Activated CD4-positive, alpha-beta memory T cell treated with anti-CD3 and anti-CD28 coated beads for 36 hours (primary cell): Measurements from ENCODE around the gene BAHD1. TPM values are rescaled to one million over a fixed set of nuclear protein-coding genes. Genes with fewer than 3 reads are reported as not detected.

Source experiments
- CTCF ChIA-PET: fragments of 350-600 bp; sonication (Branson Sonifier 250); formaldehyde crosslinking; loops from one replicate; lab custom pipeline; 2021; ENCODE audit warnings: antibody characterized with exemption, inconsistent platforms; lab: Charles Lee
- POLR2A ChIA-PET: fragments of 350-600 bp; sonication (Branson Sonifier 250); formaldehyde crosslinking; loops from one replicate; lab custom pipeline; 2021; ENCODE audit warnings: antibody characterized with exemption; lab: Charles Lee
- DNase-seq: peaks from one replicate; pipeline ENCODE4 v3.0.0-alpha.2; 2020
- H3K27ac Mint-ChIP-seq: one replicate; pipeline ENCODE4 v1.8.0; 2021; ENCODE audit warnings: mixed read lengths
- H3K27me3 Mint-ChIP-seq: one replicate; pipeline ENCODE4 v1.8.0; 2021; ENCODE audit warnings: mixed read lengths
- H3K36me3 Mint-ChIP-seq: one replicate; pipeline ENCODE4 v1.8.0; 2021; ENCODE audit warnings: mixed read lengths
- H3K4me1 Mint-ChIP-seq: one replicate; pipeline ENCODE4 v1.8.0; 2021; ENCODE audit warnings: low read depth, mixed read lengths
- H3K4me3 Mint-ChIP-seq: one replicate; pipeline ENCODE4 v1.8.0; 2021; ENCODE audit warnings: mild to moderate bottlenecking, mixed read lengths
- H3K9me3 Mint-ChIP-seq: one replicate; pipeline ENCODE4 v1.8.0; 2021; ENCODE audit warnings: mixed read lengths
- intact Hi-C: fragments of 100-400 bp; cut with micrococcal nuclease; formaldehyde crosslinking; loops from one replicate; pipeline ENCODE4 v1.15.1; 2023
- total RNA-seq, 2 experiments: library from RNA; stranded (reverse); gene quantifications; one replicate each; pipeline ENCODE4 v1.2.3, GENCODE V29; 2021

Gene BAHD1
- total RNA-seq, 2 experiments from 2014 or later: 18.8 to 19.5 TPM

GRCh38 chr15:40427188-40427587 is 13.6 kb upstream of the BAHD1 start:
- intact Hi-C loops: no loop called here
- Mint-ChIP-seq H3K36me3 (no peaks in the 10 kb centered on the region), H3K4me3 (no peak overlapping the region), H3K9me3 (no peaks in the 10 kb centered on the region), H3K4me1 (no peaks in the 10 kb centered on the region), H3K27ac (no peak overlapping the region), H3K27me3 (no peaks in the 10 kb centered on the region)
- ChIA-PET CTCF (interaction anchor here (8.8 kb wide), 1 partner anchor 86 kb away, joined by 216 read pairs; the partner anchor contains the start of gene CCDC9B), POLR2A (no interaction called here)
- no peak for DNase-seq

GRCh38 chr15:40428185-40428584 is 12.6 kb upstream of the BAHD1 start:
- CTCF ChIA-PET: interaction anchor here (1.2 kb wide), 1 partner anchor 60 kb away, joined by 3 read pairs; no protein-coding TSS in a partner anchor

GRCh38 chr15:40429068-40429710 is 11.6 kb upstream of the BAHD1 start:
- no peaks in the 10 kb centered on the region for H3K36me3 Mint-ChIP-seq

More at GRCh38 chr15:40428185-40428584, 12.6 kb upstream of the BAHD1 start:
- intact Hi-C loops: no loop called here
- no peak for DNase-seq
- H3K36me3 Mint-ChIP-seq: no peaks in the 10 kb centered on the region
- no peaks in the 10 kb centered on the region for H3K9me3 Mint-ChIP-seq
- H3K27me3 Mint-ChIP-seq: no peaks in the 10 kb centered on the region
- POLR2A ChIA-PET: no interaction called here
- H3K4me1 Mint-ChIP-seq: no peaks in the 10 kb centered on the region
- H3K4me3 Mint-ChIP-seq: no peak overlapping the region
- H3K27ac Mint-ChIP-seq: no peak overlapping the region

GRCh38 chr15:40430271-40430805 is 10.4 kb upstream of the BAHD1 start:
- no peak overlapping the region for H3K4me3 Mint-ChIP-seq
- no peak overlapping the region for H3K27ac Mint-ChIP-seq
- H3K36me3 Mint-ChIP-seq: no peaks in the 10 kb centered on the region
- H3K4me1 Mint-ChIP-seq: no peaks in the 10 kb centered on the region
- ChIA-PET CTCF (interaction anchor here (1.9 kb wide), 1 partner anchor 86 kb away, joined by 5 read pairs; no protein-coding TSS in a partner anchor), POLR2A (no interaction called here)
- no peaks in the 10 kb centered on the region for H3K27me3 Mint-ChIP-seq
- no peaks in the 10 kb centered on the region for H3K9me3 Mint-ChIP-seq
- intact Hi-C loops: no loop called here
- no peak for DNase-seq

More at GRCh38 chr15:40429068-40429710, 11.6 kb upstream of the BAHD1 start:
- H3K27ac Mint-ChIP-seq: no peak overlapping the region
- CTCF ChIA-PET: interaction anchor here (1.9 kb wide), 1 partner anchor 85 kb away, joined by 5 read pairs; no protein-coding TSS in a partner anchor
- intact Hi-C loops: no loop called here
- POLR2A ChIA-PET: no interaction called here
- no peak for DNase-seq
- no peaks in the 10 kb centered on the region for H3K9me3 Mint-ChIP-seq
- no peaks in the 10 kb centered on the region for H3K4me1 Mint-ChIP-seq
- H3K4me3 Mint-ChIP-seq: no peak overlapping the region
- H3K27me3 Mint-ChIP-seq: no peaks in the 10 kb centered on the region

GRCh38 chr15:40435023-40435709 is 5.6 kb upstream of the BAHD1 start:
- ChIA-PET CTCF (interaction anchor here (0.6 to 1.3 kb wide), 5 partner anchors 13 to 156 kb away, joined by 3 to 4 read pairs (median 3); no protein-coding TSS in a partner anchor), POLR2A (no interaction called here)
- no peaks in the 10 kb centered on the region for H3K9me3 Mint-ChIP-seq
- no peak overlapping the region for H3K27ac Mint-ChIP-seq
- H3K36me3 Mint-ChIP-seq: no peaks in the 10 kb centered on the region
- peaks cover 27% of the 10 kb centered on the region for H3K4me1 Mint-ChIP-seq
- intact Hi-C loops: loop anchor here (5.0 kb wide), 1 partner anchor 68 kb away; no protein-coding TSS in a partner anchor
- peaks cover 28% of the 10 kb centered on the region for H3K27me3 Mint-ChIP-seq
- DNase-seq: no peak
- H3K4me3 Mint-ChIP-seq: peak overlapping the region; percentile 17

GRCh38 chr15:40435710-40436089 is 5.1 kb upstream of the BAHD1 start:
- Mint-ChIP-seq H3K36me3 (no peaks in the 10 kb centered on the region), H3K4me3 (peak overlapping the region; percentile 17), H3K9me3 (no peaks in the 10 kb centered on the region), H3K27ac (no peak overlapping the region), H3K27me3 (peaks cover 28% of the 10 kb centered on the region), H3K4me1 (peaks cover 28% of the 10 kb centered on the region)
- CTCF ChIA-PET: interaction anchor here (0.6 to 1.3 kb wide), 5 partner anchors 13 to 157 kb away, joined by 3 to 4 read pairs (median 3); no protein-coding TSS in a partner anchor
- DNase-seq: no peak
- intact Hi-C loops: loop anchor here (5.0 kb wide), 1 partner anchor 68 kb away; no protein-coding TSS in a partner anchor
- POLR2A ChIA-PET: no interaction called here

- Mint-ChIP-seq H3K27me3 (peaks cover 28% of the 10 kb centered on the region), H3K36me3 (no peaks in the 10 kb centered on the region), H3K4me1 (peaks cover 28% of the 10 kb centered on the region), H3K4me3 (peak overlapping the region; percentile 50), H3K27ac (no peak overlapping the region), H3K9me3 (no peaks in the 10 kb centered on the region)
- DNase-seq: no peak
- intact Hi-C loops: loop anchor here (5.0 kb wide), 1 partner anchor 69 kb away; no protein-coding TSS in a partner anchor
- CTCF ChIA-PET: interaction anchor here (0.6 to 1.1 kb wide), 3 partner anchors 67 to 161 kb away, joined by 3 read pairs; no protein-coding TSS in a partner anchor
- POLR2A ChIA-PET: no interaction called here
Observed at GRCh38 chr15:40436116-40436891, 4.4 kb upstream of the BAHD1 start.

GRCh38 chr15:40436892-40437751 is 3.6 kb upstream of the BAHD1 start:
- Mint-ChIP-seq H3K36me3 (no peaks in the 10 kb centered on the region), H3K4me3 (peak overlapping the region; percentile 48), H3K27ac (no peak overlapping the region), H3K27me3 (peaks cover 28% of the 10 kb centered on the region), H3K4me1 (peaks cover 28% of the 10 kb centered on the region), H3K9me3 (no peaks in the 10 kb centered on the region)
- no peak for DNase-seq
- ChIA-PET POLR2A (no interaction called here), CTCF (interaction anchor here (0.8 kb wide), 1 partner anchor 162 kb away, joined by 3 read pairs; no protein-coding TSS in a partner anchor)
- intact Hi-C loops: loop anchor here (5.0 kb wide), 1 partner anchor 70 kb away; no protein-coding TSS in a partner anchor

GRCh38 chr15:40437752-40438687 is 2.7 kb upstream of the BAHD1 start:
- CTCF ChIA-PET: no interaction called here
- no peaks in the 10 kb centered on the region for H3K9me3 Mint-ChIP-seq
- POLR2A ChIA-PET: no interaction called here
- peaks cover 36% of the 10 kb centered on the region for H3K4me1 Mint-ChIP-seq
- intact Hi-C loops: loop anchor here (5.0 kb wide), 1 partner anchor 71 kb away; no protein-coding TSS in a partner anchor
- no peak for DNase-seq
- H3K27ac Mint-ChIP-seq: no peak overlapping the region
- H3K36me3 Mint-ChIP-seq: no peaks in the 10 kb centered on the region
- no peak overlapping the region for H3K4me3 Mint-ChIP-seq
- peaks cover 28% of the 10 kb centered on the region for H3K27me3 Mint-ChIP-seq

GRCh38 chr15:40438712-40439111 is 2.0 kb upstream of the BAHD1 start:
- Mint-ChIP-seq H3K4me1 (peaks cover 43% of the 10 kb centered on the region), H3K9me3 (no peaks in the 10 kb centered on the region), H3K36me3 (no peaks in the 10 kb centered on the region), H3K4me3 (no peak overlapping the region), H3K27ac (no peak overlapping the region), H3K27me3 (peaks cover 28% of the 10 kb centered on the region)
- ChIA-PET CTCF (no interaction called here), POLR2A (no interaction called here)
- intact Hi-C loops: loop anchor here (5.0 kb wide), 1 partner anchor 71 kb away; no protein-coding TSS in a partner anchor
- DNase-seq: no peak
